ENCODE measurements around the gene RASA3. TPM values are rescaled to one million over a fixed set of nuclear protein-coding genes. Genes with fewer than 3 reads are reported as not detected.

Gene RASA3
- polyA plus RNA-seq, 1 donor from 2014 or later, result 8.5 TPM

DNA sequence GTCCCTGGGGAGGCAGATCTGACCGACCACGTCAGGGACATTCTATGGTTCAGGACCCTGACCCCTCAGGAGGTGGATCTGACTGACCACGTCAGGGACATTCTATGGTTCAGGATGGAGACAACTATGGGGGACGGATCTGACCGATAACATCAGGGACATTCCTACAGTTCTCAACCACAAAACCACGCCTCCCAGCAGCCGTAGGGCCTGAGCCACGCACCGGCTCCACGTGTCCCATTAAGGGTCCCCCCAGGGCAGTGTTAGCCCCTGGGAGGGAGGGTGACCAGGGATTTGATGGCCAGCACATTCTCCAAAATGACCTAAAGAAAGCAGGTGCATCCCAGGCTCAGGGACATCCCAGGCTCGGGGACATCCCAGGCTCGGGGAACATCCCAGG lies 109.5 kb downstream of the RASA3 start:
- TF ChIP-seq, protein P1, sequence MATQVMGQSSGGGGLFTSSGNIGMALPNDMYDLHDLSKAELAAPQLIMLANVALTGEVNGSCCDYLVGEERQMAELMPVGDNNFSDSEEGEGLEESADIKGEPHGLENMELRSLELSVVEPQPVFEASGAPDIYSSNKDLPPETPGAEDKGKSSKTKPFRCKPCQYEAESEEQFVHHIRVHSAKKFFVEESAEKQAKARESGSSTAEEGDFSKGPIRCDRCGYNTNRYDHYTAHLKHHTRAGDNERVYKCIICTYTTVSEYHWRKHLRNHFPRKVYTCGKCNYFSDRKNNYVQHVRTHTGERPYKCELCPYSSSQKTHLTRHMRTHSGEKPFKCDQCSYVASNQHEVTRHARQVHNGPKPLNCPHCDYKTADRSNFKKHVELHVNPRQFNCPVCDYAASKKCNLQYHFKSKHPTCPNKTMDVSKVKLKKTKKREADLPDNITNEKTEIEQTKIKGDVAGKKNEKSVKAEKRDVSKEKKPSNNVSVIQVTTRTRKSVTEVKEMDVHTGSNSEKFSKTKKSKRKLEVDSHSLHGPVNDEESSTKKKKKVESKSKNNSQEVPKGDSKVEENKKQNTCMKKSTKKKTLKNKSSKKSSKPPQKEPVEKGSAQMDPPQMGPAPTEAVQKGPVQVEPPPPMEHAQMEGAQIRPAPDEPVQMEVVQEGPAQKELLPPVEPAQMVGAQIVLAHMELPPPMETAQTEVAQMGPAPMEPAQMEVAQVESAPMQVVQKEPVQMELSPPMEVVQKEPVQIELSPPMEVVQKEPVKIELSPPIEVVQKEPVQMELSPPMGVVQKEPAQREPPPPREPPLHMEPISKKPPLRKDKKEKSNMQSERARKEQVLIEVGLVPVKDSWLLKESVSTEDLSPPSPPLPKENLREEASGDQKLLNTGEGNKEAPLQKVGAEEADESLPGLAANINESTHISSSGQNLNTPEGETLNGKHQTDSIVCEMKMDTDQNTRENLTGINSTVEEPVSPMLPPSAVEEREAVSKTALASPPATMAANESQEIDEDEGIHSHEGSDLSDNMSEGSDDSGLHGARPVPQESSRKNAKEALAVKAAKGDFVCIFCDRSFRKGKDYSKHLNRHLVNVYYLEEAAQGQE (IDR thresholded peaks at IDR 0.05; ENCODE audit: borderline replicate concordance), result no peak
- TF ChIP-seq EP300 (conservative IDR thresholded peaks at IDR 0.05; ENCODE audit: poor library complexity, severe bottlenecking) (no peak), RAD21 (conservative IDR thresholded peaks at IDR 0.05) (no peak), TAF1 (IDR thresholded peaks at IDR 0.05; ENCODE audit: low read depth) (no peak), MXI1 (conservative IDR thresholded peaks at IDR 0.05; ENCODE audit: poor library complexity, severe bottlenecking) (no peak), POLR2AphosphoS5 (IDR thresholded peaks at IDR 0.05) (no peak), SMC3 (conservative IDR thresholded peaks at IDR 0.05; ENCODE audit: poor library complexity) (no peak), EZH2 (IDR thresholded peaks at IDR 0.05; ENCODE audit: borderline replicate concordance, insufficient read depth, low read length, poor library complexity, severe bottlenecking) (no peak)
- TF ChIP-seq, protein P2, sequence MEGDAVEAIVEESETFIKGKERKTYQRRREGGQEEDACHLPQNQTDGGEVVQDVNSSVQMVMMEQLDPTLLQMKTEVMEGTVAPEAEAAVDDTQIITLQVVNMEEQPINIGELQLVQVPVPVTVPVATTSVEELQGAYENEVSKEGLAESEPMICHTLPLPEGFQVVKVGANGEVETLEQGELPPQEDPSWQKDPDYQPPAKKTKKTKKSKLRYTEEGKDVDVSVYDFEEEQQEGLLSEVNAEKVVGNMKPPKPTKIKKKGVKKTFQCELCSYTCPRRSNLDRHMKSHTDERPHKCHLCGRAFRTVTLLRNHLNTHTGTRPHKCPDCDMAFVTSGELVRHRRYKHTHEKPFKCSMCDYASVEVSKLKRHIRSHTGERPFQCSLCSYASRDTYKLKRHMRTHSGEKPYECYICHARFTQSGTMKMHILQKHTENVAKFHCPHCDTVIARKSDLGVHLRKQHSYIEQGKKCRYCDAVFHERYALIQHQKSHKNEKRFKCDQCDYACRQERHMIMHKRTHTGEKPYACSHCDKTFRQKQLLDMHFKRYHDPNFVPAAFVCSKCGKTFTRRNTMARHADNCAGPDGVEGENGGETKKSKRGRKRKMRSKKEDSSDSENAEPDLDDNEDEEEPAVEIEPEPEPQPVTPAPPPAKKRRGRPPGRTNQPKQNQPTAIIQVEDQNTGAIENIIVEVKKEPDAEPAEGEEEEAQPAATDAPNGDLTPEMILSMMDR (IDR thresholded peaks at IDR 0.05; ENCODE audit: poor library complexity, severe bottlenecking), result no peak
- Histone ChIP-seq H3K27me3 (ENCODE audit: insufficient read depth, low read depth, low read length) (no peaks in the 10 kb centered on the region), H3K4me2 (ENCODE audit: low read length) (no peak overlapping the region), H3K9me3 (ENCODE audit: low read length) (no peaks in the 10 kb centered on the region), H3K4me3 (ENCODE audit: low read length) (no peak overlapping the region), H4K20me1 (ENCODE audit: insufficient read depth) (no peaks in the 10 kb centered on the region), H3K9me2 (ENCODE audit: insufficient read depth, low read length) (no peaks in the 10 kb centered on the region), H3F3A (ENCODE audit: insufficient read depth, low read length, poor library complexity, severe bottlenecking) (no peaks in the 10 kb centered on the region), H3K36me3 (ENCODE audit: insufficient read depth, low read length) (no peaks in the 10 kb centered on the region), H2AFZ (ENCODE audit: low read depth, low read length) (no peak overlapping the region), H3K79me2 (replicated peaks; ENCODE audit: insufficient read depth, low read length) (no peaks in the 10 kb centered on the region), H3K27ac (ENCODE audit: low read length) (no peak overlapping the region), H3K9ac (ENCODE audit: low read length) (no peak overlapping the region)

DNA sequence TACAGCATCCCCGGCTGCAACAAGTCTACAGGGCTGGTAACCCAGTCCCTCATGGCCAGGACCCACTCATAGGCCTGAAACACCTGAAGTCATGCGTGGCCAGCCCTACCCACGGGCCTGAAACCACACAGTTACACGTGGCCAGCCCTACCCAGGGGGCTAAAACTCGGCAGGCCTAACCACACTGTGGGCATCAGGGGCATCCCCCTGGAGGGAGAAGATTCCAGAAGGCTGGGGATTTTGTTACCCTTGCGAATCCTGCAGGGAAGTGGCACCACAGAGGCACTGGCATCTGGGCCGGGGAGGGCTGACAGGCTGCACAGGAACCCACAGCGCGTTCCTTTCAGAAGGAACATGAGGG lies 110.1 kb downstream of the RASA3 start:
- no peak overlapping the region for H3K4me3 ChIP-seq (ENCODE audit: low read length)
- no peak overlapping the region for H3K9ac ChIP-seq (ENCODE audit: low read length)
- H3K27ac ChIP-seq (ENCODE audit: low read length), result no peak overlapping the region
- no peaks in the 10 kb centered on the region for H3F3A ChIP-seq (ENCODE audit: insufficient read depth, low read length, poor library complexity, severe bottlenecking)
- no peaks in the 10 kb centered on the region for H3K9me2 ChIP-seq (ENCODE audit: insufficient read depth, low read length)
- no peak overlapping the region for H3K4me2 ChIP-seq (ENCODE audit: low read length)
- no peak overlapping the region for H2AFZ ChIP-seq (ENCODE audit: low read depth, low read length)
- H3K79me2 ChIP-seq (replicated peaks; ENCODE audit: insufficient read depth, low read length), result no peaks in the 10 kb centered on the region
- H3K27me3 ChIP-seq (ENCODE audit: insufficient read depth, low read depth, low read length), result no peaks in the 10 kb centered on the region
- no peaks in the 10 kb centered on the region for H3K36me3 ChIP-seq (ENCODE audit: insufficient read depth, low read length)
- no peak for TF ChIP-seq POLR2AphosphoS5 (IDR thresholded peaks at IDR 0.05)
- TF ChIP-seq, protein P1 (IDR thresholded peaks at IDR 0.05; ENCODE audit: borderline replicate concordance), result no peak
- no peak for TF ChIP-seq RAD21 (conservative IDR thresholded peaks at IDR 0.05)
- TF ChIP-seq SMC3 (conservative IDR thresholded peaks at IDR 0.05; ENCODE audit: poor library complexity), result no peak
- no peak for TF ChIP-seq EP300 (conservative IDR thresholded peaks at IDR 0.05; ENCODE audit: poor library complexity, severe bottlenecking)
- TF ChIP-seq, protein P2 (IDR thresholded peaks at IDR 0.05; ENCODE audit: poor library complexity, severe bottlenecking), result no peak
- no peak for TF ChIP-seq EZH2 (IDR thresholded peaks at IDR 0.05; ENCODE audit: borderline replicate concordance, insufficient read depth, low read length, poor library complexity, severe bottlenecking)
- TF ChIP-seq TAF1 (IDR thresholded peaks at IDR 0.05; ENCODE audit: low read depth), result no peak
- H4K20me1 ChIP-seq (ENCODE audit: insufficient read depth), result no peaks in the 10 kb centered on the region
- no peaks in the 10 kb centered on the region for H3K9me3 ChIP-seq (ENCODE audit: low read length)
